NCI-H128 (cell line): Measurements from ENCODE around the gene ZNF207.
"Not testable (repeated sequence)": the region's sequence is repeated elsewhere in the genome, so short reads cannot be mapped to it uniquely, and the experiment has no call there.

Source experiments
- DNase-seq: peaks from one replicate; lab custom pipeline; 2025; ENCODE audit not compliant: unreplicated experiment; lab: John Stamatoyannopoulos, UW

ZNF207 gene

DNA sequence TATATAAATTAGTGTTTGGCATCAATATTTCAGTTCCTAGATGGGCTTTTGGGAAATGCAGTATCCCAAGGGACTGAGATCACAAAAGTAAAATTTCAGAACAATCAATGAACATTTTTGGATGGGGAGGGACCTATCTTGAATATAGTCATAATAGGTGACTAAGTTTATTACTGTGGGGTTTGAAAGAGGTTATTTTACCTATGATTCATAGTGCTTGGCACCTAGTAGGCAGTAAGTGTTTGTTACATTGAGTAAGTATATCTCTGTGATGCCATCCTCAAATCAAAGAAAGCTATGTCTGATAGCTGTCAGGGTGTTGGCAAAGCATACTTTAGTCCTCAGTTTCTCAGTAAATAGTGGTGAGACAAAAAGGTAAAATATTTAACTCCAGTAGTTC is 36.9 kb downstream of the ZNF207 start:
- DNase-seq: no peak

DNA sequence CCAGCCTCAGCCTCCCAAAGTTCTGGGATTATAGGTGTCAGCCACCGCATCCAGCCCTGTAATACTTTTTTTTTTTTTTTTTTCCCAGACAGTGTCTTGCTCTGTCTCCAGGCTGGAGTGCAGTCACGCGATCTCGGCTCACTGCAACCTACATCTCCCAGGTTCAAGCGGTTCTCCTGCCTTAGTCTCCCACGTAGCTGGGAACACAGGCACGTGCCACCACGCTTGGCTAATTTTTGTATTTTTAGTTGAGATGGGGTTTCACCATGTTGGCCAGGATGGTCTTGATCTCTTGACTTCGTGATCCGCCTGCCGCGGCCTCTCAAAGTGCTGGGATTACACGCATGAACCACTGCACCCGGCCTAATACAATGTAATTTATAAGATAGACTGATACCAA is 38.2 kb downstream of the ZNF207 start:
- DNase-seq: not testable (repeated sequence)

DNA sequence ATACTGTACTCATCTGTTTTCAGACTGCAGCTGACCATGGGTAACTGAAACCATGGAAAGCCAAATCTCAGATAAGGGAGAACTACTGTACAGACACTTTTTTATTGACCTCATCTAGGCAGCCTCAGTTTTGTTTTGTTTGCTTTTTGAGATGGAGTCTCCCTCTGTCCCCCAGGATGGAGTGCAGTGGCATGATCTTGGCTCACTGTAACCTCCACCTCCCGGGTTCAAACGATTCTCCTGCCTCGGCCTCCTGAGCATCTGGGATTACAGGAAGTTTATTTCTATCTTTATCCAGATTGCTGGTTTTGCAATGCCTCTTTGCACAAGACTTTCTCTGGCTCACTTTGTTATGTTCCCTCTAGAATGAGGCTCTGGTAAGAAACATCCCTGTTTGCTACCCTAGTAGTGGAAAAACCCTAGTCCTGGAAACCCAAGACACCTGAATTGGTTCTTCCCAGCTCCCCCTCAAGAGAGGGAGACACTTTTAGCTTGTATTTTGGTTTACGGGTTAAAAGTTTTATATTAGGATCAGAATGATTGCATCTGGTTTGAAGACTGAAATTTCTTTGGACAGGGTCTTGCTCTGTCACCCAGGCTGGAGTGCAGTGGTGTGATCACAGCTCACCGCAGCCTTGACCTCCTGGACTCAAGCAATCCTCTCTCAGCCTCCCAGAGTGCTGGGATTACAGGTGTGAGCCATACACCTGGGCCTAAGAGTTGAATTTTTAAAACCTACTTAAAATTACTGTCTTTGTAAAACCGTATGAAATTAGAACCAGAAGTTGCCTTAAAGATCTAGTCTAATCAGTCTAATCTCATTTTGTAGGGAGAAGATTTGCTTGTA is 38.9 kb downstream of the ZNF207 start:
- no peak for DNase-seq

DNA sequence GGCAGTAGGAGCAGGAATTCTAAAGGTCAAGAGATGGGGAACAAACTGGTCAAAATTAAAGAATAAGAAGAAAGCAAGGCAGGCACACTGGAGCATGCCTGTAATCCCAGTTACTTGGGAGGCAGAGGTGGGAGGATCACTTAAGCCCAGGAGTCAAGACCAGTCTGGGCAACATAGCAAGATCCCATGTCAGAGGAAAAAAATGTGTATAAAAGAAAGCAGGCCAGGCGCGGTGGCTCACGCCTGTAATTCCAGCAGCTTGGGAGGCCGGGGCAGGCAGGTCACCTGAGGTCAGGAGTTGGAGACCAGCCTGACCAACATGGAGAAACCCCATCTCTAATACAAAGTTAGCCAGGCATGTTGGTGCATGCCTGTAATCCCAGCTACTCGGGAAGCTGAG is 43.9 kb downstream of the ZNF207 start:
- DNase-seq: no peak

DNA sequence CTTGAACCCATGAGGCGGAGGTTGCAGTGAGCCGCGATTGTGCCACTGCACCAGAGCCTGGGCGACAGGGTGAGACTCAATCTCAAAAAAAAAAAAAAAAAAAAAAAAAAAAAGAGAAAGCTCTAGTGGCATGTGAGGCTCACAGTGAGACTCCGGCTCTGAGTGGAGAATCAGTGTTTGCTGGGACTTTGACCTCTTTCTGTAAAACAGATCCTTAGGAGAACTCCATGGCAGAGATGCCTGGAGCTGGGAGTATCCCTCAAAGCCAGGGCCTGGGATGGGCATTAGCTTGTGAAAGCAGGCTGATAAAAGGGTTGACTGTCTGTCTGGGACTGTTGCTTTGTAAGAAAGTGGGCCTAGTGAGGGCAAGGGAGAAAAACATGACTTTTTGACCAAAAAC is 46.4 kb downstream of the ZNF207 start:
- no peak for DNase-seq

DNA sequence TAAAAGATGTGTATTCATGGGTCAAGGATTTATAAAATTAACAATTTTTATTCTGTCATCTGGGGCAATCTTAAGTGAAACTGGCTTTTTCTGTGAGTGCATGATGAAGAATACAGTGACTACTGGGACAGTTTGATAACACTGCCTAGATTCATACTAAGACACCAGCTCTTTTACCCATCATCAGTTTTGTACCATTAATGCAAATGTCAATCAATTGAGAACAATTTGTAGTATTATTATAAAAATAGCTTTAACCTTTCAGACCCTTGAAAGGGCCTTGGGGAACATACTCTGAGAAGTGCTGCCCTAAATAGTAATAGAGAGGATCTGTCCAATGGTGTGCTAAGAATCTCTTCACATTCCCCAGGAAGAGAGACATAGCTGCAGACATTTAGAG is 49.0 kb downstream of the ZNF207 start:
- DNase-seq: no peak

DNA sequence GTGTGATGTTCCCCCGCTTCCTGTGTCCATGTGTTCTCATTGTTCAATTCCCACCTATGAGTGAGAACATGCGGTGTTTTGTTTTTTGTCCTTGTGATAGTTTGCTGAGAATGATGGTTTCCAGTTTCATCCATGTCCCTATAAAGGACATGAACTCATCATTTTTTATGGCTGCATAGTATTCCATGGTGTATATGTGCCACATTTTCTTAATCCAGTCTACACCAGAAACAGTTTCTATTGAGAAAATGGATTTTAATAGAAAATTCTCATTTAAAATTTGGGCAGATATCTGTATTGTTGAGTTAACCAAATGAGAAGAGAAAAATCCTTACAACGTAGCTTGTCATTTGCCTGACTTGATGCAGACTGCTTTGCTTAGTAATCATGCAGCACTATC is 60.1 kb downstream of the ZNF207 start:
- DNase-seq: not testable (repeated sequence)

DNA sequence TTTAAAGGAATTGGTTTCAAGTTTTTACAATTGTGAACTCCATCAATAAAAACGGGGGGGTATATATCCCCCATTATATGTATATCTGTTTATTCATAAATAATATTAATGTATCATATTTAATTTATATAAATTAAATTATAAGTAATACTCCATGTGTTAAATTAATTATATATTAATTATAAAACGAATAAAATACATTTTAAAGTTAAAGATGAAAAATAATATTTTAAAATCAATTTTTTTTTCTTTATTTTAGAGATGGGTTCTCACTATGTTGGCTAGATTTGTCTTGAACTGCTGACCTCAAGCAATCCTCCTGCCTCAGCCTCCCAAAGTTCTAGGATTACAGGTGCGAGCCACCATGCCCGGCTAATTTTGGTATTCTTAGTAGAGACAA is 76.9 kb downstream of the ZNF207 start:
- DNase-seq: no peak

DNA sequence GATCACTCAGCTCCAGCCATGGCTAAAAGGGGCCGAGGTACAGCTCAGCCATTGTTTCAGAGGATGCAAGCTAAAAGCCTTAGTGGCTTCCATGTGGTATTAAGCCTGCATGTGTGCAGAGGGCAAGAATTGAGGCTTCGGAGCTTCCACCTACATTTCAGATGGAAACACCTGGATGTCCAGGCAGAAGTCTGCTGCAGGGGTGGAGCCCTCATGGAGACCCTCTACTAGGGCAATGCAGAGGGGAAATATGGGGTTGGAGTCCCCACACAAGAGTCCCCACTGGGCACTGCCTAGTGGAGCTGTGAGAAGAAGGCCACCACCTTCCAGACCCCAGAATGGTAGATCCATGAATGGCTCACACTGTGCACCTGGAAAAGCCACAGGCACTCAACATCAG is 79.6 kb downstream of the ZNF207 start:
- no peak for DNase-seq
